GM19193 (cell line): Measurements from ENCODE around the gene CNOT6.

Experiments
- POLR2A ChIP-seq: IDR thresholded peaks from 4 replicates; pipeline ENCODE4 v1.6.1; 2011; ENCODE audit not compliant: insufficient read depth, insufficient read length; ENCODE audit errors: extremely low read depth

Gene CNOT6

DNA sequence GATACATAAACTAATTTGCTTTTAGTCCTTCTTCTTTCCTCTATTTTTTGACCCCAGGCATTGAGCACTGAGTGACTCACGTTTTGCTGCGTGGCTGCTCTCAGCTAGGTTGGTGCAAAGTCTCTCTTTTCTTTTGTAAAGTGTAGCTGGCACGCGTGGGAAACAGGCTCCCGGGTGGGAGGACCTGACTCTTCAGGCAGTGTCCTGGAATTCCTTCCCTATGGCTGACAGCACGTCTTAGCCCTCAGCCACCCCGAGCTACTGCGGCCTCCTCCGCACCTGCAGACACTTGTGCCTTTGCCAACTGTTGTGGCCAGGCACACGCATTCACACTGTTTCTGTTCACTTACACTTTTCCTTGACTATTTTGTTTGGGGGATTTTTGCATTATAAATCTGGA, 98.0 kb downstream of the CNOT6 start:
- TF ChIP-seq POLR2A = no peak

DNA sequence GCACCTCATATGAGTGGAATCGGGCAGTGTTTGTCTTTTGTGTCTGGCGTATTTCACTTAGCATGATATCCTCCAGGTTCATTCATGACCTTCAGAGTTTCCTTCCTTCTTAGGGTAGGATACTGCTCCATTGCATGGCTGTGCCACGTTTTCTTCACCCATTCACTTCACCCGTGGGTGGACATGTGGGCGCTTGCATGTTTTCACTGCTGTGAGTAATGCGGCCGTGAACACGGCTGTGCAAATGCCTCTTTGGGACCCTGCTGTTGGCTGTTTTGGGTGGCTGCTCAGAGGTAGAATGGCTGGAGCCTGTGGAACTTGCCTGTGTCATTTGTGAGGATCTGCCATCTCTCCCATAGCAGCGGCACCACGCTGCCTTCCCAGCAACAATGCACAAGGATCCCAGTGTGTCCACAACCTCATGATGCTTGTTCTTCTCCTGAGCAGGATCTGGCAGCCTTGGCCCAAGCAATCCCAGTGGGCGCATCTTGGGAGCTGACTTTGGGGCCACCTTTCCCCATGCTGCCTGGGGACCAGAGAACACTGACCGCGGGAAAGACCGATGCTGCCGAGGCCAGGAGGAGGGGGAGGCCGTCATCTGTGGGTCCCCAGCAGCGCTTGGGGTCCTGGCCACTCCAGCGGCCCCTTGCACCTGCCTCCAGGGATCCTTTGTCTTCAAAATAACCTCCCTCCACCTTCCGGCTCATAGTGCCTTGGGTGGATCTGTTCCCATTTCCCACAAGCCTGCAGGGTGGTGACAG, 99.4 kb downstream of the CNOT6 start:
- TF ChIP-seq POLR2A = no peak

DNA sequence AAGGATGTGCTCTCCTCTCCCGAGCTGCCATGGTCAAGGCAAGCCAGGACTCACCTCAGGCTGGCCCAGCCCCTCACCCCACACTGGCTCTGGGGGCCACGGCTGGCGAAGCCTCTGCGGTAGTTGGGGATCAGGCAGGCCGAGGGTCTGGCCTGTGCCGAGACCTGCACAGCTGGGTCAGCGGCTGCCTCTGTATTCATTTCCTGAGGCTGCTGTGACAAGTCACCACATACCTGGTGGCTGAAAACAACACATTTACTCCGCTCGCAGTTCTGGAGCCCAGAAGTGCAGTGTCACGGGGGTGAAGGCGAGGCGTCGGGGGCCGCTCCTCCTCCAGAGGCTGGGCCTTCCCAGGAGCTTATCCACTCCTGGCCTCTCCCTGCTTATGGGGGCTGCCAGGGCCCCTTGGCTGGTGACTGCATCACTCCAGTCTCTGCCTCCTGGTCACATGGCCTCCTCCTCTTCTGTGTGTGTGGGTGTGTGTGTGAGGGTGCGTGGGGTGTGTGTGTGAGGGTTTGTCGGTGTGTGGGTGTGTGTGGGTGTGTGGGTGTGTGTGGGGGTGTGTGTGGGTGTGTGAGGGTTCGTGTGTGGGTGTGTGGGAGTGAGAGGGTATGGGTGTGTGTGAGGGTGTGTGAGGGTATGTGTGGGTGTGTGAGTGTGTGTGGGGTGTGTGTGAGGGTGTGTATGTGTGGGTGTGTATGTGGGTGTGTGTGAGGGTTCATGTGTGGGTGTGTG, 100.3 kb downstream of the CNOT6 start:
- TF ChIP-seq POLR2A = no peak

GRCh38 chr5:180595046-180595379, 100.8 kb downstream of the CNOT6 start:
- TF ChIP-seq POLR2A = no peak

DNA sequence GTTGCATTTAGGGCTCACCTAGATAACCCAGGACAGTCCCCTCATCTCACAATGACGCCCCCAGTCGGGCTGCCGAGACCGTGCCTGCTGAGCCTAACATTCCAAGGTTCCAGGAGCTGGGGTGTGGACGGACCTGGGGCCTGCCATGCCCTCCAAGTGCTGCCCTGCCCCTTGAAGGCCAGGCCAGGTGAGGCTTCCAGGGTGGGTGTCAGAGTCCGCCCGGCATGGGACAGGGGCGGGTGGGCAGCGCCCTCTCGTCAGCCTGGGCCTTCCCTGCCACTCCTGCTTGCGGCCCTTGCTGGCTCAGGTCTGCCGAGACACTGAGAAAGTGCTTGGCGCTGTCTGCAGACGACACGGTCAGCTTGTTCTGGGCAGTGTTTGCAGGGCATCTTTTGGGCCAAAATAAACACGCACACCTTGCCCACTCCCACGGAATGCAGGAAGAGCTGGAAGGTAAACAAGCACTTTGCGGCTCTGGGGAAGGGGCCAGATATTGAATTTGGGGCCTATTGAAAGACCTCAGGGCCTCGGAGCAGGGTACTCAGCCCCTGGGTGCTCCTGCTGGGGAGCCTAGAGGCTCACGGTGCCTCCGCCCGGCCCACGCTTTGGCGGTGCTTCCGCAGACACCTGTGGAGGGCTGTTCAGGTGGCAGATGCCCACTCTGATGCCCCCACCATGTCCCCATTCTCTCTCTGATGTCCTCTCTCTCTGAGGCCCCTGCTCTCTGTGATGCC, 101.4 kb downstream of the CNOT6 start:
- TF ChIP-seq POLR2A = no peak

- TF ChIP-seq POLR2A = no peak
These were observed 102.0 kb downstream of the CNOT6 start for GRCh38 chr5:180596115-180596667.

- TF ChIP-seq POLR2A = no peak
These were observed 102.6 kb downstream of the CNOT6 start for GRCh38 chr5:180596668-180597231.

- TF ChIP-seq POLR2A = no peak
These were observed 104.1 kb downstream of the CNOT6 start for GRCh38 chr5:180598316-180598701.

DNA sequence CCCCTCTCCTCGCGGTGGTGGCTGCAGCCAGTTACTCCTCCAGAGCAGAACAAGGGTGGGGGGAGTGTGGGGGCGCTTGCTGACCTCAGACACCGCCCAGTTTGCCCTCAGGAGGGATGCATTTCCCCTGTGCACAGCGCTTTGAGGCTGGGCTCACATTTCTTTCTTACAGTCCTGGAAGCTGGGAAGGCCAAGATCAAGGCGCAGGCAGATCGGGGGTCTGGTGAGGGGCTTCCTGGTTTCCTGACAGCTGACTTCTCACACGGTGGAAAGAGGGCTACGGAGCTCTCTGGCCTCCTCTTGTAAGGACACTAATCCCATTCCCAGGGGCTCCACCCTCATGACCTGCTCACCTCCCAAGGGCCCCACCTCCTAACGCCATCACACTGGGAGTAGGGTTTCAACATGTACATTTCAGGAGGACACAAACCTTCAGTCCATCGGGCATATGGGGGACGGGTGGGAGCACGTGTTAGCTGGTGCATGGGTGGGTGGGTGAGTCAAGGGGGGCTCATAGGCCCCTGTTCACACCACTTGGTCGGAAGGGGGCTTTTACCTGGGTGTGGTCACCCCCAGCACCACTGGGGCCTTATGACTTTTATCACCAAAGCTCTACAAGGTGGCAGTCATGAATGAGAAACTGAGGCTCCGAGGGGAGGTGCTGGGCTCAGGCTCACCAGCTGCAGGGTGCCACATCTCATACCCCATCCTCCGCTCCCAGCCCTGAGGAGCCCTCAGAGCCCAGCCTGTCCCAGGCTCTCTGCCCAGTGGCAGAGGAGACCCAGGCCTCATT, 104.8 kb downstream of the CNOT6 start:
- no peak for TF ChIP-seq POLR2A

GRCh38 chr5:180599590-180599914, 105.4 kb downstream of the CNOT6 start:
- no peak for TF ChIP-seq POLR2A

DNA sequence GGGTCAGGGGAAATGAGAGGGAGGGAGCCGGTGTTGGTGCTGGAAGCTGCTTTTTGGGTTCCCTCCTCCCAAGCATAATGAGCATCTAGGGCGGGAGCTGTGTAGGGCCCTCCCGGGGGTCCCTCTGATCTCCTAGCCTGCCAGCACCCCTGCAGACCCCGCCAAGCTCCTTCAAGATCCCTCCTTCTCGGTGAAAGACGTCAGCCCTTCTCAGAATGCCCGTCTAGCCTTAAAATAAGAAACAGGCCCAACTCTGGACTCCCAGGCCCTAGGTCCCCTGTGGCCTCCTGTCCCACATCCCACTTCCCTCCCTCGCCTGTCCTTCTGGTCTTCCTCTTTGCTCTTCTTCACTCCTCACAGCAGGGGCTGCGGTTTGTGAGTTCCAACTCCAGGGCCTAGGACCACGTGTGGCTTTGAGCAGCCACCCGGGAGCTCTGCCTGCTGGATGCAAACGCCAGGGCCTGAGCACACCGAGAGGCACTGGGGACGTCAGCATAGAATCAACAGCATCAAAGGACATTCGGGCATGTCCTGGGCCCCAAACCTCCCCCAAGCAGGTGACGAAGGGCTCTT, 105.9 kb downstream of the CNOT6 start:
- no peak for TF ChIP-seq POLR2A

DNA sequence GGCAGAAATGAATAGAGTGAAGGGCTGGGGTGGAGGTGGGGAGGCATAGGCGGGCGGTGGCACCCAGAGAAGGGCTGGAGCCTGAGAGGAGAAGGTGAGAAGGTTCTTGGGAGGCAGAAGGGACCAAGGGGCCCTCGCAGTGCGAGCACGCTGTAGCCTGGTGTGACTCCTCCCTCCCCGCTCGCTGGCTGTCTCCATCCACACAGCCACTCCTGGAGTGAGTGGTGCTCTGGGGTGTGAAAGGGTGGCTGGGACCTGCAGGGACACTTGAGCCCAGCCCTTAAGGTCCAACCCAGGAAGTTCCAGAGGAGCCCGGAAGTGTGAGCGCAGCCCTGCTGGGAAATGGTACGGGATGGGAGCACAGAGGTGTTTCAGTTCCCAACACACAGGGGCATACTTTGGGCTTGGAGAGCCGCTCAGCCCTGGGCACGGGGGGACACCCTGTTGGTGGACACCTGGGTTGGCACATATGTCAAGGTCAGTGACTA, 106.4 kb downstream of the CNOT6 start:
- no peak for TF ChIP-seq POLR2A

DNA sequence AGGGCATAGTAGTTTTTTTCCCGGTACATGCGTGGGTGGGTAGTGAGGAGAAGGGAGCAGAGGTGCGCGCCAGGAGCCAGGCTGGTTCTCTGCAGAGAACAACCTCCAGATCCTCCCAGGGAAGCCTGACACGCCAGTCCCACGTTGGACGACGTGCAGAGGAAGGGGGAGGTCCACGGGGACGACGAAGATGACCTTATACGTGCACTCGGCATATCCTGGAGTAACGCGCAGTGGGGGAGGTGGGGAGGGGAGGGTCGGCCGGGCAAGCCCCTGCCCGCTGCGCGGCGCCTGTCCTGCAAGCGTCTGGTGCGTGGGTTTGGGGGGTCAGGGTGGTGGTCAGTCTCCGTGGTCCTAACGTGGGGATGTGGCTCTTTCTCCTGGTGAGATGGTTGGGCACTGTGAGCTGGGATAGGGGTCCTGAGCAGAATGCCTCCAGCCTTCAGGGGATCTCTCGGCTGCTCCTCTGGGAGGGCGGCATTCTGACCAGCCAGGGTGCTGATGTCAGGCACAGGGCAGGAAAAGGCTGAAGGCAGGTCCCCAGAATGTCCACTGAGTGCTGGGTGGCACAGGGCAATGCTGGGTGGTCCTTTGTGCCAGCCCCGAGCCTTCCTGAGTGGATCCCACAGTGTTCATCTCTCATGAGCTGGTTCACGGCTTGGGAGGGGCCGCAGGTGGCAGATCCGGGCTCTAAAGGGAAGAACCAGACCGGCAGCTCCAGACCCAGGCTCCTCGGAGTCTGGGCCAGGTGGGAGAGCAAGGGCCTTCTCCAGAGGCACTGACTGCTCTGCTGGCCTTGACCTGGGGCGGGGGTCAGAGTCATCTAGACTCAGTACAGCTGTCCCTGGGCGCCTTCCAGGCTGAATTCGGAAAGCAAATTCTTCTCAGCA, 107.7 kb downstream of the CNOT6 start:
- no peak for TF ChIP-seq POLR2A

- TF ChIP-seq POLR2A = no peak
These were observed 108.4 kb downstream of the CNOT6 start for GRCh38 chr5:180602481-180603075.
